Measurements from ENCODE around the gene SERPINB13. TPM values are rescaled to one million over a fixed set of nuclear protein-coding genes. Genes with fewer than 3 reads are reported as not detected.
A peak's percentile ranks its signal among the peaks of the same experiment; 100 is the strongest.
"Not testable (repeated sequence)": the region's sequence is repeated elsewhere in the genome, so short reads cannot be mapped to it uniquely, and the experiment has no call there.

SERPINB13 gene
- total RNA-seq, 6 experiments from 2014 or later: not detected

GRCh38 chr18:63626431-63626830 lies 39.3 kb downstream of the SERPINB13 start:
- H3K36me3 Mint-ChIP-seq (ENCODE audit: low read depth): peaks cover 40% of the 10 kb centered on the region
- no peak overlapping the region for H3K27ac Mint-ChIP-seq
- peaks cover 50% of the 10 kb centered on the region for H3K9me3 Mint-ChIP-seq
- no peak for DNase-seq
- H3K4me1 Mint-ChIP-seq (ENCODE audit: low read depth): no peaks in the 10 kb centered on the region
- no peak for TF ChIP-seq CTCF (IDR thresholded peaks at IDR 0.05)
- no peak overlapping the region for H3K4me3 Mint-ChIP-seq
- H3K27me3 Mint-ChIP-seq (ENCODE audit: insufficient read depth): no peaks in the 10 kb centered on the region; the same call in 1 of the 2 replicates

GRCh38 chr18:63627819-63628218 lies 40.7 kb downstream of the SERPINB13 start:
- Mint-ChIP-seq H3K36me3 (ENCODE audit: low read depth) (peaks cover 40% of the 10 kb centered on the region), H3K4me1 (ENCODE audit: low read depth) (no peaks in the 10 kb centered on the region), H3K9me3 (peaks cover 55% of the 10 kb centered on the region), H3K4me3 (no peak overlapping the region), H3K27me3 (ENCODE audit: insufficient read depth) (no peaks in the 10 kb centered on the region; the same call in 1 of the 2 replicates), H3K27ac (no peak overlapping the region)
- no peak for DNase-seq
- no peak for TF ChIP-seq CTCF (IDR thresholded peaks at IDR 0.05)

DNA sequence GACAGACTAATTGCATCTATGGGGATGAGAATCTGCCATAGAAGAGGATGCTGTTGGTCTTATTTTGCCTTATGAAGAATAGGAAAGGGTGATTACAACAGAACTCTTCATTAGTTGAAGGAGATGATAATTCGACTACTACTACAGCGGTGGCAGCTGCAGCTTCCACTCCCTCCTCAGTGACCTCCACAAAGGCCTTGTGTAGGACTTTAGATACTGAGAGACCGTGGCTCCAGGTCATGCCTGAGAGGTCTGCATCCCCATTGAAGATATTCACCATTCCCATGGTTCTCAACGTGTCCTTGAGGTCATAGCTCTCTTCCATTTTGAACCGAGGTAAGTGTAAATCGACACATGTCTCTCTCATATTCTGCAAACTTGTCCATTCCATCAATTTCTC lies 50.6 kb downstream of the SERPINB13 start:
- H3K27ac Mint-ChIP-seq: no peak overlapping the region
- no peak for DNase-seq
- H3K4me3 Mint-ChIP-seq: no peak overlapping the region
- no peaks in the 10 kb centered on the region for H3K27me3 Mint-ChIP-seq (ENCODE audit: insufficient read depth)
- peaks cover 33% of the 10 kb centered on the region for H3K4me1 Mint-ChIP-seq (ENCODE audit: low read depth)
- TF ChIP-seq CTCF (IDR thresholded peaks at IDR 0.05): no peak
- peaks cover 1% of the 10 kb centered on the region; the same call in 1 of the 2 replicates for H3K9me3 Mint-ChIP-seq
- H3K36me3 Mint-ChIP-seq (ENCODE audit: low read depth): peaks cover 6% of the 10 kb centered on the region

DNA sequence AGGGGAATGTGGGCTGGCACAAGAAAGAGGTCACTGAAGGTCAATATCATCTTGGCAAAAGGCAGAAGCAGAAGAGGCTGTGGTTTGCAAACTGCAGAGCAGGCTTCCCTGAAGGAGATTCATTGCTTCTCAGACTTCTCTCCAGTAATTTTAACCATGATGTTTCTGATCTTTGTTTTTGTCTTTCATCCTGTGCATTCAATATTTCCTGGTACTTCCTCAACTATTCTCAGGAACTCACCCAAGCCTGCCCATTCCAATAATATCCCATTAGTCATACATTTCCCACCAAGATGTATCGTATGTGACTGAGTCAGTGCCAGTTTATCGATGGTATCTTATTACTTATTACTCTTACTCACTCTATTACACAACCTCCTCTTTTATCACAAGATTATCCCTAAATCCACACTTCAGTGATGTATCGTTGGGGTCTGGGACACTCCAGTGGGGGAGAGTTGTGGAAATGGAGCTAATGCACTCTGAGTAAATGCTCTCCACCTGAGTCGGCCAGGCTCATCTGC lies 54.1 kb downstream of the SERPINB13 start:
- H3K9me3 Mint-ChIP-seq; H3K27ac Mint-ChIP-seq; H3K36me3 Mint-ChIP-seq (ENCODE audit: low read depth); H3K27me3 Mint-ChIP-seq (ENCODE audit: insufficient read depth): not testable (repeated sequence)
- Mint-ChIP-seq H3K4me1 (ENCODE audit: low read depth) (peaks cover 53% of the 10 kb centered on the region), H3K4me3 (peak overlapping the region; percentile 5; the same call in 1 of the 2 replicates)
- DNase-seq: peak; percentile 16

GRCh38 chr18:63642668-63643356 lies 55.7 kb downstream of the SERPINB13 start:
- H3K9me3 Mint-ChIP-seq; H3K4me3 Mint-ChIP-seq; H3K36me3 Mint-ChIP-seq (ENCODE audit: low read depth); DNase-seq; H3K27ac Mint-ChIP-seq; H3K27me3 Mint-ChIP-seq (ENCODE audit: insufficient read depth): not testable (repeated sequence)
- peaks cover 64% of the 10 kb centered on the region for H3K4me1 Mint-ChIP-seq (ENCODE audit: low read depth)

DNA sequence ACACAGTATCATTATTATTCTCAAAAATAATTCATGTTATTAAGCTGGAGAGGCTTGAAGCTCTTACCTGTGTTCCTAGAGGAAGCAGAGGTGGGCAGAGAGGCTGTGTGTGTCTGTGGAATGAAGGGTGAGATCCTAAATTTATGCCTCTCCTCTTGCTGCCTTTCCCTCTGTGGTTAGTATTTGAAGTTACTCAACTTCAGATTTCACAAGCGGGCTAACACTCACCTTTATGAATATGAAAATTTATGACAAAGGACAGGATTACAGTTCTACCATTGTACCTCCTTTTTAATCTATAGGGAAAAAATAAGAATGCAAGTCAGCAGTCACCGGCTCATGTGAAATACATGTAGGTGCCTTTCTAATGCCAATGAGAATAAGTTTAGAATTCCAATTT lies 57.0 kb downstream of the SERPINB13 start, which contains the start of gene SERPINB4:
Gene SERPINB4 (minus strand): TSS at position 115 of the 400 bp plus-strand sequence. CDS start 679 bp downstream, outside the sequence.
- not testable (repeated sequence) for H3K27ac Mint-ChIP-seq; H3K27me3 Mint-ChIP-seq (ENCODE audit: insufficient read depth); DNase-seq

DNA sequence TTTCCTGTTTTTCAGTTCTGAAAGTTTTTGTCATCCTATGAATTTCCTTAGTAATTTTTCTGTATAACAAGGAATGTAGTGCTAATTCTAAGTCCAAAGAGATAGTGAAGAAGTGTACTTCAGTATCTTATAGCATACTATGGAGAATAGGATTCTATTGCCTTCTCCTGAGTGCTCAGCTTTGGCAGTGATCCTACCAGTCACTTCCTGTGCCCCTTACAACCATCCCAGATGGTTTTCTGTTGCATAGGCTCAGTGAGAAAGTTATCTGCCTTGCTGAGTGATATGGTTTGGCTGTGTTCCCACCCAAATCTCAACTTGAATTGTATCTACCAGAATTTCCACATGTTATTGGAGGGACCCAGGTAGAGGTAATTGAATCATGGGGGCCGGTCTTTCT lies 57.6 kb downstream of the SERPINB13 start:
- H3K36me3 Mint-ChIP-seq (ENCODE audit: low read depth); DNase-seq; H3K27me3 Mint-ChIP-seq (ENCODE audit: insufficient read depth); H3K4me3 Mint-ChIP-seq; H3K9me3 Mint-ChIP-seq; H3K27ac Mint-ChIP-seq: not testable (repeated sequence)
- H3K4me1 Mint-ChIP-seq (ENCODE audit: low read depth): peaks cover 79% of the 10 kb centered on the region

More for the DNA sequence above, 57.0 kb downstream of the SERPINB13 start, which contains the start of gene SERPINB4:
- not testable (repeated sequence) for H3K4me3 Mint-ChIP-seq; H3K36me3 Mint-ChIP-seq (ENCODE audit: low read depth); H3K9me3 Mint-ChIP-seq
- peaks cover 78% of the 10 kb centered on the region for H3K4me1 Mint-ChIP-seq (ENCODE audit: low read depth)
